ENCODE data around the gene PTGES.
A peak's percentile ranks its signal among the peaks of the same experiment; 100 is the strongest.

The PTGES gene

DNA sequence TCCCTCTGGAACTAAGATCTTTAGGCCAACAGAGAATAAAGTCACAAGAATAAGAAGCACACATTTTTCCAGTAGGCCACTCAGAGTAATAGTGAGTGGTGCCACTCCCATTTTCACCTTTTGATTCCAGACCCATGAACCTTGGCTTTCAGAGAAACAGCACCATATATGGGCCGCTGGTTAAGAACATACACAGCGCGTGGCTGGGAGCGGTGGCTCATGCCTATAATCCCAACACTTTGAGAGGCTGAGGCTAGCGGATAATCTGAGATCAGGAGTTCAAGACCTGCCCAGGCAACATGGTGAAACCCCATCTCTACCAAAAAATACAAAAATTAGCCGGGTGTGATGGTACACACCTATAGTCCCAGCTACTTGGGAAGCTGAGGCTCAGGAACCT lies 15.6 kb upstream of the PTGES start:
- TF ChIP-seq POLR2AphosphoS5 (IDR thresholded peaks at IDR 0.05; ENCODE audit: low read depth, low read length), result no peak
- no peak for TF ChIP-seq REST (IDR thresholded peaks at IDR 0.05; ENCODE audit: insufficient read depth in 1 of 2, low read depth in 2 of 2, low read length in 2 of 2)

GRCh38 chr9:129765764-129766317 lies 13.0 kb upstream of the PTGES start:
- TF ChIP-seq TAF1 (IDR thresholded peaks at IDR 0.05; ENCODE audit: borderline replicate concordance, insufficient read depth, low read length), result no peak
- TF ChIP-seq POLR2AphosphoS5 (IDR thresholded peaks at IDR 0.05; ENCODE audit: low read depth, low read length), result no peak
- TF ChIP-seq FOXP2 (optimal IDR thresholded peaks at IDR 0.05; ENCODE audit: borderline replicate concordance, extremely low read depth, extremely low read length, insufficient read depth), result no peak
- no peak for TF ChIP-seq SIN3A (IDR thresholded peaks at IDR 0.05; ENCODE audit: borderline replicate concordance, insufficient read depth, low read length)
- TF ChIP-seq REST (IDR thresholded peaks at IDR 0.05; ENCODE audit: insufficient read depth in 1 of 2, low read depth in 2 of 2, low read length in 2 of 2), result no peak

DNA sequence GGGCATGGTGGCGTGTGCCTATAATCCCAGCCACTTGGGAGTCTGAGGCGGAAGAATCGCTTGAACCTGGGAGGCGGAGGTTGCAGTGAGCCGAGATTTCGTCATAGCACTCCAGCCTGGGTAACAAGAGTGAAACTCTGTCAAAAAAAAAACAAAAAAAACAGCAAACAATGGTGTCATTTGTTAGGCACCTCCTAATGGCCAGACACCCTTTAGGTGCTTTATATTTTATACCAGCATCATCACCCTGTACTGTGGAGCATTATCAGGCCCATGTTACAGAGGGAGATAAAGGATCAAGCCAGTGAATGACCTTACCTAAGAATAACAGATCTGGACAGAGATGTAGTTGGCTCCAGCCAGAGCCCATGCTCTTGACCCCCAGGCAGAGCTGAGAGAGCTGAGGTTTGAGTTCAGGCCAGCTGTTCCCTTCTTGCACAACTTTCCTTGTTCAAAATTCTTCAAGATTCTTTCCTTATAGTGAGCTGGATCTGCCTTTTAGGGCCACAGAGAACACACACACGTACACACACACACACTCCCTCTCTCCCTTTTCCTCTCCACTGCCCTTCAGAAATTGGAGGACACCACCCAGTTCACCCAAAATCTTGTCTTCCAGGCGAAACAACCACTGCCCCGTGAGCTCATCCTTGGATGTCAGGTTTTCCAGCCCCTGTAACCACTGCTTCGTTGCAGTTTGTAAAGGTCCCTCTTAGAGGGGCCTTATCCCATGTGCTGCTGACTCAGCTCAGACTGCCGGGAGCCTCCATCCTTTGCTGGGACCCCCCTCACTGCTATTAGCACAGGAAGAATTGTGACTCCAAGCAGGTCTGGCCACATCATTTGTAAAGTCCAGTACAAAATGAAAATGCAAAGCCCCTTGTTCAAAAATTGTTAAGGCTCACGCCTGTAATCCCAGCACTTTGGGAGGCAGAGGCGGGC lies 10.4 kb upstream of the PTGES start:
- TF ChIP-seq SIN3A (IDR thresholded peaks at IDR 0.05; ENCODE audit: borderline replicate concordance, insufficient read depth, low read length) (no peak), POLR2AphosphoS5 (IDR thresholded peaks at IDR 0.05; ENCODE audit: low read depth, low read length) (no peak), REST (IDR thresholded peaks at IDR 0.05; ENCODE audit: insufficient read depth in 1 of 2, low read depth in 2 of 2, low read length in 2 of 2) (no peak), TAF1 (IDR thresholded peaks at IDR 0.05; ENCODE audit: borderline replicate concordance, insufficient read depth, low read length) (no peak), FOXP2 (optimal IDR thresholded peaks at IDR 0.05; ENCODE audit: borderline replicate concordance, extremely low read depth, extremely low read length, insufficient read depth) (no peak)

- peak; percentile 26; the same call in 1 of the 2 replicates for TF ChIP-seq TAF1 (IDR thresholded peaks at IDR 0.05; ENCODE audit: borderline replicate concordance, insufficient read depth, low read length)
Observed at GRCh38 chr9:129762370-129762984, 9.6 kb upstream of the PTGES start.

DNA sequence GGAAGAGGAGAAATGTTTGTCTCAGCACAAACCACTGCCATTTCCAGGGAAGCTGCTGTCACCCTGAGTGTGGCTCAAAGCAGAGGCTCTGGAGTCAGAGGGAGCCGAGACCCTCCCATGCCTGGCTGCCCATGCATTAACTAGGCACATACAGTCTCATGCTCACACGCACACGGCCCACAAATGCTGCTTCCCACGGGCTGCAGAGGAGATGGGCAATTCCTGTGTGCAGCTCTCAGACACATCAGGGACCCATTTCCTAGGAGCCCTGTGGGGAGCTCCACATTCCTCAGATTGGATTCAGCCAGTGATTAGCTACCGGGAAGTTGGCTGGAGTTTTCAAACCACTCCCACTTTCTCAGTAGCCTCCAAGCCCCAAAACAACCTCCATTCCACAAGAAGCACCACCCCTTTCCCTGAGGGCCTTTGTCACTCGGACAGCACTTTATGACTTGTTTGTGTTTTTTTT lies 9.1 kb upstream of the PTGES start:
- no peak for TF ChIP-seq TAF1 (IDR thresholded peaks at IDR 0.05; ENCODE audit: borderline replicate concordance, insufficient read depth, low read length)
- no peak for TF ChIP-seq POLR2AphosphoS5 (IDR thresholded peaks at IDR 0.05; ENCODE audit: low read depth, low read length)
- no peak for TF ChIP-seq SIN3A (IDR thresholded peaks at IDR 0.05; ENCODE audit: borderline replicate concordance, insufficient read depth, low read length)
- TF ChIP-seq REST (IDR thresholded peaks at IDR 0.05; ENCODE audit: insufficient read depth in 1 of 2, low read depth in 2 of 2, low read length in 2 of 2), result no peak
- no peak for TF ChIP-seq FOXP2 (optimal IDR thresholded peaks at IDR 0.05; ENCODE audit: borderline replicate concordance, extremely low read depth, extremely low read length, insufficient read depth)

All from PFSK-1 (cell line).